Panc1 (cell line): Measurements from ENCODE around the gene NUP153. TPM values are rescaled to one million over a fixed set of nuclear protein-coding genes. Genes with fewer than 3 reads are reported as not detected.

ENCODE experiments used
- ATAC-seq: fragments of 200-7000 bp; cut with Tn5 transposase; 2 replicates; pipeline ENCODE4 v1.9.1; 2020; ENCODE audit warnings: mild to moderate bottlenecking, moderate library complexity
- BruUV-seq: library from RNA; stranded (reverse); fragments of 400-500 nt; replicated peaks from 2 replicates; lab custom pipeline; 2021; lab: Mats Ljungman, UMichigan
- CTCF ChIA-PET: fragments of 300-600 bp; sonication (Branson Sonifier 250); formaldehyde crosslinking; loops from one replicate; lab custom pipeline; 2022; ENCODE audit warnings: antibody characterized with exemption; lab: Charles Lee
- POLR2A ChIA-PET: fragments of 300-600 bp; sonication (Branson Sonifier 250); formaldehyde crosslinking; loops from one replicate; lab custom pipeline; 2022; ENCODE audit warnings: antibody characterized with exemption; lab: Charles Lee
- DNase-seq: peaks from one replicate; pipeline ENCODE4 v3.0.0-alpha.2; 2010; ENCODE audit warnings: low read depth, low spot score
- H3K27ac ChIP-seq: 2 replicates; pipeline ENCODE4 v1.5.1; 2011; ENCODE audit warnings: mild to moderate bottlenecking, low read length, inconsistent platforms
- H3K27me3 ChIP-seq: fragments of 200-500 bp; sonication (Bioruptor generic); 2 replicates; pipeline ENCODE4 v1.6.0; 2014; ENCODE audit warnings: low read length, inconsistent platforms; ENCODE audit not compliant: control insufficient read depth, insufficient read depth
- H3K36me3 ChIP-seq: fragments of 200-500 bp; sonication (Bioruptor generic); 2 replicates; pipeline ENCODE4 v1.5.1; 2014; ENCODE audit warnings: inconsistent platforms, mild to moderate bottlenecking, low read length, moderate library complexity; ENCODE audit not compliant: control insufficient read depth, insufficient read depth
- H3K4me1 ChIP-seq: 2 replicates; pipeline ENCODE4 v1.5.1; 2011; ENCODE audit warnings: inconsistent platforms, mild to moderate bottlenecking, low read length, moderate library complexity; ENCODE audit not compliant: control insufficient read depth, insufficient read depth
- H3K4me3 ChIP-seq, 2 experiments: 2 replicates each; pipeline ENCODE4 v1.5.1; 2011 to 2012; ENCODE audit warnings: low read depth in 2 of 2, low read length in 2 of 2, mild to moderate bottlenecking in 2 of 2, inconsistent platforms in 1 of 2, moderate library complexity in 1 of 2
- H3K9me3 ChIP-seq: fragments of 200-500 bp; sonication (Bioruptor generic); 2 replicates; pipeline ENCODE4 v1.5.1; 2014; ENCODE audit warnings: low read depth, mild to moderate bottlenecking, inconsistent platforms, low read length, moderate library complexity; ENCODE audit not compliant: control insufficient read depth, insufficient read depth
- POLR2AphosphoS5 ChIP-seq: IDR thresholded peaks from 2 replicates; pipeline ENCODE4 v1.6.1; 2012; ENCODE audit warnings: mild to moderate bottlenecking, low read depth, low read length, moderate library complexity
- SIN3A ChIP-seq: IDR thresholded peaks from 2 replicates; pipeline ENCODE4 v1.6.1; 2012; ENCODE audit warnings: low read depth, mild to moderate bottlenecking, low read length, moderate library complexity, borderline replicate concordance; ENCODE audit not compliant: insufficient read depth
- TCF7L2 ChIP-seq: IDR thresholded peaks from 2 replicates; pipeline ENCODE4 v1.6.1; 2011; ENCODE audit warnings: mild to moderate bottlenecking, low read depth, low read length, inconsistent platforms
- in situ Hi-C: cut with HindIII; loops from 2 replicates; pipeline ENCODE4 v1.10.0; 2016; ENCODE audit warnings: low sequenced_read_pairs, low pct_unique_long_range_greater_than_20kb
- intact Hi-C: fragments of 100-400 bp; cut with micrococcal nuclease; formaldehyde crosslinking; loops from one replicate; pipeline ENCODE4 v1.10.0; 2022; ENCODE audit not compliant: unreplicated experiment
- total RNA-seq: library from RNA; stranded (reverse); gene quantifications from one replicate; pipeline ENCODE4 v1.2.1, GENCODE V29; 2021; ENCODE audit not compliant: unreplicated experiment
- TF ChIP-seq, protein P1 (sequence below): fragments of 450-650 bp; IDR thresholded peaks from 2 replicates; pipeline ENCODE4 v1.5.1; 2017; ENCODE audit warnings: mild to moderate bottlenecking
- TF ChIP-seq, protein P2 (sequence below), 2 experiments: IDR thresholded peaks; 2 replicates each; pipeline ENCODE4 v1.6.1; 2011 to 2012; ENCODE audit warnings: low read depth in 2 of 2, control low read depth in 1 of 2, low read length in 1 of 2, mild to moderate bottlenecking in 1 of 2, moderate library complexity in 1 of 2; ENCODE audit not compliant: insufficient read depth in 1 of 2

The NUP153 gene
- total RNA-seq, 1 experiment from 2014 or later: 62.0 TPM

DNA sequence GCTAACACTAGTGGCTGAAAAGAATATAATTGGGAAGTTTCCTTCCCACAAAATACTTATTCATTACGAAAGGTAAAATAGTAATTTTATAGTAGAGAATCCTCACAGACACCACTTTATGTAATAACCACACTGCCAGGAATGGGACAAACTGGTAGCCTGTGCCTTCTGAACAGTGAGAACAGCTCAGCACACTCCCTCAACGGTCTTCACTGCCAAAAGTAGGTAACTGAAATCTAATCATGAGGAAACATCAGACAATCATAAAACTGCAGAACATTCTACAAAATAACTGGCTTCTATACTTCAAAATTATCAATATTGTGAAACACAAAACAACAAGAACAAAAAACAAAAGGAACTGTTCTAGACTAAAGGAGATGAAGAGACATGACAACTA is 44.1 kb downstream of the NUP153 start:
- CTCF ChIA-PET: no interaction called here

DNA sequence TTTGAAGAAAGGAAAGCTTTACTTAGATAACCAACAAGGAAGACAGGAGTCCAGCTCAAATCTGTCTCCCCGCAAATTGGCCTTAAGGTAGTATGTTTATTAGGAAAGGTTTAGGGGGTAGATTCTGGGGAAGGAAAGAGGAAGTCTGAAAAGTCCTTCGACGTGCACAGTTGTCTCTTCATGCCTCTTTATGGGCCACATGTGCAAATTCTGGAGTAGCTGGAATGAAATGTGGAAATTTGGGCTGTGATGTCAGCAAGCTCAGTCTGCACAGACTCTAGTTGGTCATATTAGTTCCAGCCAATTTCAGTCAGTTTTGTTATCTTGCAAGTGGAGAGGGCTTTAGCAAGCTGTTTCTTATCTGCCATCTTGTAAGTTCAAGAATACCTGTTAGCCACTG is 50.1 kb downstream of the NUP153 start:
- CTCF ChIA-PET: no interaction called here
- in situ Hi-C loops: no loop called here
- no peak overlapping the region for H3K4me3 ChIP-seq
- intact Hi-C loops: no loop called here
- H3K27me3 ChIP-seq: no peaks in the 10 kb centered on the region
- DNase-seq: no peak
- H3K9me3 ChIP-seq: no peaks in the 10 kb centered on the region
- H3K4me1 ChIP-seq: no peaks in the 10 kb centered on the region
- TF ChIP-seq, protein P1, sequence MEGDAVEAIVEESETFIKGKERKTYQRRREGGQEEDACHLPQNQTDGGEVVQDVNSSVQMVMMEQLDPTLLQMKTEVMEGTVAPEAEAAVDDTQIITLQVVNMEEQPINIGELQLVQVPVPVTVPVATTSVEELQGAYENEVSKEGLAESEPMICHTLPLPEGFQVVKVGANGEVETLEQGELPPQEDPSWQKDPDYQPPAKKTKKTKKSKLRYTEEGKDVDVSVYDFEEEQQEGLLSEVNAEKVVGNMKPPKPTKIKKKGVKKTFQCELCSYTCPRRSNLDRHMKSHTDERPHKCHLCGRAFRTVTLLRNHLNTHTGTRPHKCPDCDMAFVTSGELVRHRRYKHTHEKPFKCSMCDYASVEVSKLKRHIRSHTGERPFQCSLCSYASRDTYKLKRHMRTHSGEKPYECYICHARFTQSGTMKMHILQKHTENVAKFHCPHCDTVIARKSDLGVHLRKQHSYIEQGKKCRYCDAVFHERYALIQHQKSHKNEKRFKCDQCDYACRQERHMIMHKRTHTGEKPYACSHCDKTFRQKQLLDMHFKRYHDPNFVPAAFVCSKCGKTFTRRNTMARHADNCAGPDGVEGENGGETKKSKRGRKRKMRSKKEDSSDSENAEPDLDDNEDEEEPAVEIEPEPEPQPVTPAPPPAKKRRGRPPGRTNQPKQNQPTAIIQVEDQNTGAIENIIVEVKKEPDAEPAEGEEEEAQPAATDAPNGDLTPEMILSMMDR: no peak
- TF ChIP-seq TCF7L2 (no peak), SIN3A (no peak), POLR2AphosphoS5 (no peak)
- TF ChIP-seq, protein P2, sequence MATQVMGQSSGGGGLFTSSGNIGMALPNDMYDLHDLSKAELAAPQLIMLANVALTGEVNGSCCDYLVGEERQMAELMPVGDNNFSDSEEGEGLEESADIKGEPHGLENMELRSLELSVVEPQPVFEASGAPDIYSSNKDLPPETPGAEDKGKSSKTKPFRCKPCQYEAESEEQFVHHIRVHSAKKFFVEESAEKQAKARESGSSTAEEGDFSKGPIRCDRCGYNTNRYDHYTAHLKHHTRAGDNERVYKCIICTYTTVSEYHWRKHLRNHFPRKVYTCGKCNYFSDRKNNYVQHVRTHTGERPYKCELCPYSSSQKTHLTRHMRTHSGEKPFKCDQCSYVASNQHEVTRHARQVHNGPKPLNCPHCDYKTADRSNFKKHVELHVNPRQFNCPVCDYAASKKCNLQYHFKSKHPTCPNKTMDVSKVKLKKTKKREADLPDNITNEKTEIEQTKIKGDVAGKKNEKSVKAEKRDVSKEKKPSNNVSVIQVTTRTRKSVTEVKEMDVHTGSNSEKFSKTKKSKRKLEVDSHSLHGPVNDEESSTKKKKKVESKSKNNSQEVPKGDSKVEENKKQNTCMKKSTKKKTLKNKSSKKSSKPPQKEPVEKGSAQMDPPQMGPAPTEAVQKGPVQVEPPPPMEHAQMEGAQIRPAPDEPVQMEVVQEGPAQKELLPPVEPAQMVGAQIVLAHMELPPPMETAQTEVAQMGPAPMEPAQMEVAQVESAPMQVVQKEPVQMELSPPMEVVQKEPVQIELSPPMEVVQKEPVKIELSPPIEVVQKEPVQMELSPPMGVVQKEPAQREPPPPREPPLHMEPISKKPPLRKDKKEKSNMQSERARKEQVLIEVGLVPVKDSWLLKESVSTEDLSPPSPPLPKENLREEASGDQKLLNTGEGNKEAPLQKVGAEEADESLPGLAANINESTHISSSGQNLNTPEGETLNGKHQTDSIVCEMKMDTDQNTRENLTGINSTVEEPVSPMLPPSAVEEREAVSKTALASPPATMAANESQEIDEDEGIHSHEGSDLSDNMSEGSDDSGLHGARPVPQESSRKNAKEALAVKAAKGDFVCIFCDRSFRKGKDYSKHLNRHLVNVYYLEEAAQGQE (IDR thresholded peaks at IDR 0.05; ENCODE audit: insufficient read depth in 1 of 2, low read depth in 2 of 2, low read length in 1 of 2): no peak
- no peak overlapping the region for H3K27ac ChIP-seq
- POLR2A ChIA-PET: no interaction called here
- TSS peak; percentile 17 for BruUV-seq
- H3K36me3 ChIP-seq: peaks cover 20% of the 10 kb centered on the region
- ATAC-seq: no peak

More for the DNA sequence above, 44.1 kb downstream of the NUP153 start:
- in situ Hi-C loops (no loop called here), intact Hi-C loops (no loop called here)
- Histone ChIP-seq H3K4me1 (no peaks in the 10 kb centered on the region), H3K36me3 (peaks cover 30% of the 10 kb centered on the region), H3K27me3 (no peaks in the 10 kb centered on the region), H3K4me3 (no peak overlapping the region), H3K9me3 (no peaks in the 10 kb centered on the region), H3K27ac (no peak overlapping the region)
- no peak for DNase-seq
- BruUV-seq: no TSS peak
- TF ChIP-seq TCF7L2 (no peak), POLR2AphosphoS5 (no peak), SIN3A (no peak)
- TF ChIP-seq, protein P1: no peak
- TF ChIP-seq, protein P2 (IDR thresholded peaks at IDR 0.05; ENCODE audit: insufficient read depth in 1 of 2, low read depth in 2 of 2, low read length in 1 of 2): no peak
- POLR2A ChIA-PET: no interaction called here
- ATAC-seq: no peak
